B cell (primary cell): Measurements from ENCODE around the gene PLA2G4E. TPM values are rescaled to one million over a fixed set of nuclear protein-coding genes. Genes with fewer than 3 reads are reported as not detected.

ENCODE experiments used
- ATAC-seq: fragments of 200-7000 bp; cut with Tn5 transposase; one replicate; pipeline ENCODE4 v1.10.0; 2021; ENCODE audit warnings: low read depth, mild to moderate bottlenecking, moderate number of reproducible peaks, moderate library complexity
- CTCF ChIA-PET: fragments of 350-600 bp; sonication (Branson Sonifier 250); formaldehyde crosslinking; loops from one replicate; lab custom pipeline; 2021; ENCODE audit warnings: antibody characterized with exemption, inconsistent platforms; lab: Charles Lee
- POLR2A ChIA-PET: fragments of 350-600 bp; sonication (Branson Sonifier 250); formaldehyde crosslinking; loops from one replicate; lab custom pipeline; 2021; ENCODE audit warnings: antibody characterized with exemption; lab: Charles Lee
- DNase-seq: peaks from one replicate; pipeline ENCODE4 v3.0.0; 2013
- H2AFZ ChIP-seq: 2 replicates; pipeline ENCODE4 v1.6.1; 2012; ENCODE audit warnings: mild to moderate bottlenecking, low read depth, low read length; ENCODE audit not compliant: insufficient read depth, poor library complexity, severe bottlenecking
- H3K27ac ChIP-seq, 2 donors: 1 replicate in 1 of 2; 2 replicates in 1 of 2; pipeline ENCODE4 v1.5.1; 2012 to 2013; ENCODE audit warnings: low read length in 2 of 2, mild to moderate bottlenecking in 2 of 2, moderate library complexity in 1 of 2
- H3K27me3 ChIP-seq, 4 experiments: fragments of 200-600 bp in 1 of 4; sonication (generic) in 1 of 4; replicated peaks in 1 of 4; 1 replicate in 2 of 4; 2 replicates in 2 of 4; pipeline versions ENCODE4 v1.6.1 to v1.7.0; 2013 to 2016; ENCODE audit warnings: low read length in 3 of 4, mild to moderate bottlenecking in 2 of 4, mixed read lengths in 1 of 4, moderate library complexity in 1 of 4; ENCODE audit not compliant: insufficient read depth in 4 of 4, control insufficient read depth in 3 of 4; ENCODE audit errors: control extremely low read depth in 1 of 4
- H3K36me3 ChIP-seq, 2 experiments: replicated peaks in 1 of 2; 1 replicate in 1 of 2; 2 replicates in 1 of 2; pipeline versions ENCODE4 v1.6.1 to v1.7.1; 2013; ENCODE audit warnings: low read length in 1 of 2; ENCODE audit not compliant: insufficient read depth in 2 of 2, control insufficient read depth in 1 of 2; ENCODE audit errors: control extremely low read depth in 1 of 2, extremely low read depth in 1 of 2
- H3K4me1 ChIP-seq, 2 donors: fragments of 200-600 bp in 1 of 2; sonication (generic) in 1 of 2; 1 replicate in 1 of 2; 2 replicates in 1 of 2; pipeline versions ENCODE4 v1.5.1 to v1.6.1; 2013 to 2017; ENCODE audit warnings: low read length in 2 of 2; ENCODE audit not compliant: control insufficient read depth in 2 of 2, insufficient read depth in 2 of 2
- H3K4me2 ChIP-seq: replicated peaks from 2 replicates; pipeline ENCODE3; 2012; ENCODE audit warnings: mild to moderate bottlenecking, low read depth, low read length; ENCODE audit not compliant: poor library complexity, severe bottlenecking
- H3K4me3 ChIP-seq, 5 experiments: fragments of 200-600 bp in 1 of 5; sonication (generic) in 1 of 5; 1 replicate in 3 of 5; 2 replicates in 2 of 5; pipeline versions ENCODE4 v1.5.1 to v1.7.0; 2011 to 2016; ENCODE audit warnings: low read length in 4 of 5, mild to moderate bottlenecking in 4 of 5, low read depth in 2 of 5, control low read depth in 1 of 5, moderate library complexity in 1 of 5; ENCODE audit not compliant: insufficient read depth in 1 of 5; ENCODE audit errors: control extremely low read depth in 1 of 5, extremely low read depth in 1 of 5
- H3K79me2 ChIP-seq: fragments of 200-600 bp; sonication (generic); one replicate; pipeline ENCODE4 v1.6.0; 2016; ENCODE audit warnings: low read length; ENCODE audit not compliant: control insufficient read depth, insufficient read depth
- H3K9ac ChIP-seq: fragments of 200-600 bp; sonication (generic); 2 replicates; pipeline ENCODE4 v1.6.1; 2017; ENCODE audit warnings: mild to moderate bottlenecking, low read length, moderate library complexity
- H3K9me3 ChIP-seq, 3 donors: one replicate each; pipeline versions ENCODE4 v1.6.1 to v1.7.1; 2013; ENCODE audit warnings: low read length in 2 of 3; ENCODE audit not compliant: control insufficient read depth in 2 of 3, insufficient read depth in 1 of 3; ENCODE audit errors: control extremely low read depth in 1 of 3
- H4K20me1 ChIP-seq: 2 replicates; pipeline ENCODE4 v1.6.0; 2012; ENCODE audit warnings: mild to moderate bottlenecking, low read length; ENCODE audit not compliant: insufficient read depth, control insufficient read depth, poor library complexity, severe bottlenecking
- H3K27ac Mint-ChIP-seq: one replicate; pipeline ENCODE4 v1.8.0; 2021; ENCODE audit warnings: mixed read lengths
- H3K27me3 Mint-ChIP-seq: one replicate; pipeline ENCODE4 v1.8.0; 2021; ENCODE audit warnings: mixed read lengths
- H3K4me1 Mint-ChIP-seq: one replicate; pipeline ENCODE4 v1.8.0; 2021; ENCODE audit warnings: mixed read lengths
- H3K4me3 Mint-ChIP-seq: one replicate; pipeline ENCODE4 v1.8.0; 2021; ENCODE audit warnings: mixed read lengths
- H3K9me3 Mint-ChIP-seq: one replicate; pipeline ENCODE4 v1.8.0; 2022; ENCODE audit warnings: mixed read lengths; ENCODE audit not compliant: insufficient read depth
- CTCF ChIP-seq: fragments of 200-600 bp; IDR thresholded peaks from one replicate; pipeline ENCODE4 v1.8.0; 2022; ENCODE audit warnings: antibody characterized with exemption, mild to moderate bottlenecking
- EZH2 ChIP-seq: IDR thresholded peaks from 2 replicates; pipeline ENCODE4 v1.6.1; 2012; ENCODE audit warnings: borderline replicate concordance, low read depth, mild to moderate bottlenecking, moderate library complexity, low read length; ENCODE audit not compliant: insufficient read depth, poor library complexity, severe bottlenecking
- WGBS: methylation state at CpG from one replicate; pipeline ENCODE4 v1.1.5; 2013; ENCODE audit warnings: missing lambda C conversion rate; ENCODE audit not compliant: insufficient coverage; 5-methylcytosine and 5-hydroxymethylcytosine counted together
- intact Hi-C: fragments of 100-400 bp; cut with micrococcal nuclease; formaldehyde crosslinking; loops from one replicate; pipeline ENCODE4 v1.10.0; 2022
- polyA plus RNA-seq: library from polyadenylated mRNA; depleted of rRNA; stranded (reverse); fragments of >200 nt; gene quantifications from 2 replicates; pipeline ENCODE4 v1.2.3, GENCODE V29; 2012
- total RNA-seq, 2 donors: library from RNA; stranded (reverse); fragments of 120-200 nt in 1 of 2; gene quantifications; 1 replicate in 1 of 2; 2 replicates in 1 of 2; pipeline versions ENCODE4 v1.2.3 to v1.2.4, GENCODE V29; 2013 to 2022

The PLA2G4E gene
- total and polyA plus RNA-seq, 2 donors (not counting 1 experiment from before 2014, with no cell fraction given) = not detected

- H3K4me3 ChIP-seq = no peak overlapping the region
- no peaks in the 10 kb centered on the region for H3K4me1 ChIP-seq
- intact Hi-C loops = no loop called here
- no peaks in the 10 kb centered on the region for H3K36me3 ChIP-seq
- no peaks in the 10 kb centered on the region for H3K79me2 ChIP-seq
- Mint-ChIP-seq H3K27me3 (peaks cover 20% of the 10 kb centered on the region), H3K4me3 (no peak overlapping the region), H3K27ac (no peak overlapping the region), H3K4me1 (no peaks in the 10 kb centered on the region), H3K9me3 (no peaks in the 10 kb centered on the region)
- H3K27me3 ChIP-seq = peaks cover 0 to 8% (median 0%) of the 10 kb centered on the region in 4 experiments
- H3K9ac ChIP-seq = no peak overlapping the region
- no peak overlapping the region for H3K27ac ChIP-seq
- H4K20me1 ChIP-seq = no peaks in the 10 kb centered on the region
- no peak for ATAC-seq
- no peak overlapping the region for H2AFZ ChIP-seq
- ChIA-PET POLR2A (no interaction called here), CTCF (interaction anchor here (2.1 kb wide), 1 partner anchor 8 kb away, joined by 6 read pairs; the partner anchor contains the start of gene EHD4)
- DNase-seq = no peak
- WGBS = 90% methylated on average over 5 of the region's 7 CpGs
- H3K4me2 ChIP-seq = no peak overlapping the region
- no peaks in the 10 kb centered on the region for H3K9me3 ChIP-seq
- TF ChIP-seq EZH2 (no peak), CTCF (no peak)
Observed at GRCh38 chr15:41980654-41981323, 40.1 kb downstream of the PLA2G4E start.

GRCh38 chr15:41979493-41980266 lies 41.2 kb downstream of the PLA2G4E start:
- Mint-ChIP-seq H3K4me1 (no peaks in the 10 kb centered on the region), H3K27ac (no peak overlapping the region), H3K27me3 (peaks cover 26% of the 10 kb centered on the region), H3K4me3 (no peak overlapping the region), H3K9me3 (no peaks in the 10 kb centered on the region)
- no peak overlapping the region for H3K4me3 ChIP-seq
- no peak overlapping the region for H3K9ac ChIP-seq
- CTCF ChIA-PET = interaction anchor here (1.2 kb wide), 1 partner anchor 77 kb away, joined by 3 read pairs; no protein-coding TSS in a partner anchor
- intact Hi-C loops = loop anchor here (10.0 kb wide), 1 partner anchor 1285 kb away; the partner anchor contains the start of gene RAD51
- H3K36me3 ChIP-seq = no peaks in the 10 kb centered on the region
- no peaks in the 10 kb centered on the region for H4K20me1 ChIP-seq
- no peak overlapping the region for H3K27ac ChIP-seq
- H3K27me3 ChIP-seq = peaks cover 0 to 8% (median 0%) of the 10 kb centered on the region in 4 experiments
- POLR2A ChIA-PET = no interaction called here
- H3K79me2 ChIP-seq = no peaks in the 10 kb centered on the region
- H3K4me2 ChIP-seq = no peak overlapping the region
- no peaks in the 10 kb centered on the region for H3K9me3 ChIP-seq
- TF ChIP-seq CTCF (no peak), EZH2 (no peak)
- H2AFZ ChIP-seq = no peak overlapping the region
- DNase-seq (no peak), ATAC-seq (no peak)
- no peaks in the 10 kb centered on the region for H3K4me1 ChIP-seq
- 98% methylated on average over 4 of the region's 5 CpGs for WGBS
